Naive B cell (primary cell): ENCODE measurements around the gene PRDX5. TPM values are rescaled to one million over a fixed set of nuclear protein-coding genes. Genes with fewer than 3 reads are reported as not detected.
A peak's percentile ranks its signal among the peaks of the same experiment; 100 is the strongest.

Experiments
- ATAC-seq, 2 donors: fragments of 150-1000 bp; cut with Tn5 transposase; 2 replicates each; pipeline ENCODE4 v1.10.0; 2021; ENCODE audit warnings: low read depth in 2 of 2, mild to moderate bottlenecking in 2 of 2, moderate library complexity in 2 of 2
- DNase-seq: peaks from one replicate; pipeline ENCODE4 v3.0.0; 2022
- H3K27ac Mint-ChIP-seq, 6 donors: one replicate each; pipeline ENCODE4 v1.8.0; 2020 to 2022; ENCODE audit warnings: mild to moderate bottlenecking in 6 of 6, mixed read lengths in 6 of 6, moderate library complexity in 5 of 6, inconsistent platforms in 2 of 6
- H3K27me3 Mint-ChIP-seq, 3 donors: one replicate each; pipeline ENCODE4 v1.8.0; 2021 to 2022; ENCODE audit warnings: mixed read lengths in 3 of 3, mild to moderate bottlenecking in 1 of 3
- H3K36me3 Mint-ChIP-seq, 2 donors: one replicate each; pipeline ENCODE4 v1.8.0; 2020 to 2022; ENCODE audit warnings: mixed read lengths in 2 of 2, inconsistent platforms in 1 of 2, mild to moderate bottlenecking in 1 of 2
- H3K4me1 Mint-ChIP-seq, 3 donors: one replicate each; pipeline ENCODE4 v1.8.0; 2020 to 2022; ENCODE audit warnings: mixed read lengths in 3 of 3, inconsistent platforms in 1 of 3, mild to moderate bottlenecking in 1 of 3, moderate library complexity in 1 of 3
- H3K4me3 Mint-ChIP-seq, 8 donors: one replicate each; pipeline ENCODE4 v1.8.0; 2020 to 2022; ENCODE audit warnings: mild to moderate bottlenecking in 8 of 8, mixed read lengths in 8 of 8, moderate library complexity in 8 of 8, inconsistent platforms in 2 of 8
- H3K9me3 Mint-ChIP-seq, 7 donors: one replicate each; pipeline ENCODE4 v1.8.0; 2020 to 2022; ENCODE audit warnings: mixed read lengths in 7 of 7, mild to moderate bottlenecking in 5 of 7, inconsistent platforms in 2 of 7, moderate library complexity in 1 of 7
- polyA plus RNA-seq, 6 donors: library from polyadenylated mRNA; unstranded; fragments of 300-500 nt; fragmentation: Illumina TruSeq; gene quantifications; one replicate each; pipeline ENCODE4 v1.2.3, GENCODE V29; 2021; ENCODE audit warnings: low read depth in 6 of 6

The PRDX5 gene
- polyA plus RNA-seq, 6 donors from 2014 or later: 229 to 385 (median 248) TPM

GRCh38 chr11:64284962-64285884 is 32.7 kb upstream of the PRDX5 start, which contains the start of gene GPR137:
Gene GPR137, plus strand, starts transcription at chr11:64285848. Its CDS starts 677 bp downstream, at chr11:64286525.
- H3K4me1 Mint-ChIP-seq: peaks cover 17 to 21% (median 18%) of the 10 kb centered on the region in 3 donors
- H3K36me3 Mint-ChIP-seq: peaks cover 0 to 11% of the 10 kb centered on the region in 2 donors
- peak; percentile 70 to 74 for ATAC-seq
- H3K4me3 Mint-ChIP-seq: peak within 1 kb of the TSS; percentile 79 to 96 (median 93)
- H3K27me3 Mint-ChIP-seq: peaks cover 0 to under 1% (median 0%) of the 10 kb centered on the region in 3 donors
- peak within 1 kb of the TSS; percentile 99 to 100 (median 99) for H3K27ac Mint-ChIP-seq
- no peaks in the 10 kb centered on the region for H3K9me3 Mint-ChIP-seq
- DNase-seq: peak; percentile 96

- ATAC-seq (no peak), DNase-seq (no peak)
- Mint-ChIP-seq H3K36me3 (peaks cover 0 to 17% of the 10 kb centered on the region in 2 donors), H3K4me3 (peak overlapping the region; percentile 71 to 93 (median 85)), H3K9me3 (no peaks in the 10 kb centered on the region), H3K4me1 (peaks cover 22 to 25% (median 25%) of the 10 kb centered on the region in 3 donors), H3K27ac (peak overlapping the region; percentile 68 to 99 (median 94)), H3K27me3 (peaks cover 7 to 10% (median 8%) of the 10 kb centered on the region in 3 donors)
Observed at GRCh38 chr11:64285885-64286800, 31.8 kb upstream of the PRDX5 start.

DNA sequence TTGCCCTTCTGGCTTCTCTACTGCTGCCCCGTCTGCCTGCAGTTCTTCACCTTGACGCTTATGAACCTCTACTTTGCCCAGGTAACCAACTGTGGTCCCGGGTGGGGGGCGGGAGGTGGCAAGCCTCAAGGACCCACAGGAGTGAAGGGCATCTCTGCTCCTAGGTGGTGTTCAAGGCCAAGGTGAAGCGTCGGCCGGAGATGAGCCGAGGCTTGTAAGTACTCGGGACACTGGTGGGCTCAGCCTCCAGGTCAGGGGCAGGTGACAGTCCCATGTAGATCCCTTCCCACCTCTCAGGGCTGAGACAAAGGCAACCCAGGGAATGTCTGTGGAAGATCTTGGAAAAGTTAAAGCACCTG is 31.1 kb upstream of the PRDX5 start:
- H3K27me3 Mint-ChIP-seq: peaks cover 7 to 10% (median 9%) of the 10 kb centered on the region in 3 donors
- peaks cover 16 to 25% (median 23%) of the 10 kb centered on the region in 3 donors for H3K4me1 Mint-ChIP-seq
- H3K9me3 Mint-ChIP-seq: no peaks in the 10 kb centered on the region
- H3K36me3 Mint-ChIP-seq: peaks cover 0 to 11% of the 10 kb centered on the region in 2 donors
- DNase-seq (no peak), ATAC-seq (no peak)
- H3K4me3 Mint-ChIP-seq: peak overlapping the region; percentile 71 to 92 (median 85)
- peak overlapping the region; percentile 68 to 99 (median 94) for H3K27ac Mint-ChIP-seq

DNA sequence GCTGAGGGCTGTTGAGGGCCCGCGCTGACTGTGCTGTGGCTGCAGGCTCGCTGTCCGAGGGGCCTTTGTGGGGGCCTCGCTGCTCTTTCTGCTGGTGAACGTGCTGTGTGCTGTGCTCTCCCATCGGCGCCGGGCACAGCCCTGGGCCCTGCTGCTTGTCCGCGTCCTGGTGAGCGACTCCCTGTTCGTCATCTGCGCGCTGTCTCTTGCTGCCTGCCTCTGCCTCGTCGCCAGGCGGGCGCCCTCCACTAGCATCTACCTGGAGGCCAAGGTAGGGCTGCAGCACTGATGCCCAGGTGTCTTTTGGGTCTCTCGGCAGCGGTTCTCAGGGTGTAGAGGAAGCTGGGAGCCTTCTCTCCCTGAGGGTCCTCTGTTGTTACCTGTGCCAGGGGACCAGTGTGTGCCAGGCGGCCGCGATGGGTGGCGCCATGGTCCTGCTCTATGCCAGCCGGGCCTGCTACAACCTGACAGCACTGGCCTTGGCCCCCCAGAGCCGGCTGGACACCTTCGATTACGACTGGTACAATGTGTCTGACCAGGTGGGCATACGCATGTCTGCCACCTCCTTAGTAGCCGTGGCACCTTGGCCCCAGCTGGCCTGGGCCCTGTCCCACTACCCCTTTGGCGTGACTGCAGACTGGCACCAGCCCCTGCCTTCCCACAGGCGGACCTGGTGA is 30.1 kb upstream of the PRDX5 start:
- Mint-ChIP-seq H3K4me1 (peaks cover 17 to 31% (median 27%) of the 10 kb centered on the region in 3 donors), H3K27ac (peak overlapping the region in 3 of 6 donors; percentile 29 to 60 (median 47)), H3K27me3 (peaks cover 7 to 16% (median 14%) of the 10 kb centered on the region in 3 donors), H3K4me3 (peak overlapping the region in 3 of 8 donors; percentile 6 to 33 (median 19)), H3K36me3 (peaks cover 0 to 7% of the 10 kb centered on the region in 2 donors), H3K9me3 (no peaks in the 10 kb centered on the region)
- DNase-seq (no peak), ATAC-seq (no peak)

GRCh38 chr11:64288353-64288750 is 29.6 kb upstream of the PRDX5 start:
- Mint-ChIP-seq H3K4me1 (peaks cover 17 to 31% (median 22%) of the 10 kb centered on the region in 3 donors), H3K9me3 (no peaks in the 10 kb centered on the region), H3K36me3 (peaks cover 0 to 7% of the 10 kb centered on the region in 2 donors), H3K27ac (peak overlapping the region in 2 of 6 donors; percentile 29 to 34), H3K4me3 (peak overlapping the region in 1 of 8 donors; percentile 19), H3K27me3 (peaks cover 11 to 22% (median 20%) of the 10 kb centered on the region in 3 donors)
- DNase-seq: no peak
- no peak for ATAC-seq

DNA sequence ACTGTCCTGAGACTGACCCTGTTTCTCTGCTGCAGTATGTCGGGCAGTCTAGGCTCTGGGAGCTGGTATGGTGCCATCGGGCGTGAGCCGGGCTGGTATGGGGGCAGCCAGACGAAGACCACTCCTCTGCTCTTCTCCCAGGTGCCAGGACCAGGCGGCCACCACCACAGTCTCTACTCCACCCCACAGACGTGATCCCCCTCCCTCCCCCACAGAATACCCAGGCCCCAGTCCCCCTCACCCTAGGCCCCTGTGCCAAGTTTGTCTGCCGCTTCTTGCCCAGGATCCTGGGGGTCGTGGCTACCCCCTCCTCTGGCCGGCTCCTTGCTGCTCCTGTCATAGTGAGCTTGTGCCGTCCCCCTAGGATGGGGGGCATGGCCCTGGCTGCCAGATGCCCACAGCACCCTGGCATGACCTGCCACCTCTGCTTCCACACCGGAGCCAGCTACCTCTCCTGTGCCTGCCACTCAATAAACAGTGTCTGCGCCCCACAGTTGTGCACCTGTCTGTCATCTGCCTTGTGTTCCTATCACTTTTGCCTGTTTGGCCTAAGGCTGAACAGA is 28.8 kb upstream of the PRDX5 start:
- DNase-seq (no peak), ATAC-seq (no peak)
- Mint-ChIP-seq H3K9me3 (no peaks in the 10 kb centered on the region), H3K27me3 (peaks cover 16 to 29% (median 20%) of the 10 kb centered on the region in 3 donors), H3K4me3 (peak overlapping the region in 2 of 8 donors; percentile 10 to 48), H3K4me1 (peaks cover 17 to 26% (median 17%) of the 10 kb centered on the region in 3 donors), H3K36me3 (peaks cover 0 to 7% of the 10 kb centered on the region in 2 donors), H3K27ac (peak overlapping the region in 1 of 6 donors; percentile 34)

DNA sequence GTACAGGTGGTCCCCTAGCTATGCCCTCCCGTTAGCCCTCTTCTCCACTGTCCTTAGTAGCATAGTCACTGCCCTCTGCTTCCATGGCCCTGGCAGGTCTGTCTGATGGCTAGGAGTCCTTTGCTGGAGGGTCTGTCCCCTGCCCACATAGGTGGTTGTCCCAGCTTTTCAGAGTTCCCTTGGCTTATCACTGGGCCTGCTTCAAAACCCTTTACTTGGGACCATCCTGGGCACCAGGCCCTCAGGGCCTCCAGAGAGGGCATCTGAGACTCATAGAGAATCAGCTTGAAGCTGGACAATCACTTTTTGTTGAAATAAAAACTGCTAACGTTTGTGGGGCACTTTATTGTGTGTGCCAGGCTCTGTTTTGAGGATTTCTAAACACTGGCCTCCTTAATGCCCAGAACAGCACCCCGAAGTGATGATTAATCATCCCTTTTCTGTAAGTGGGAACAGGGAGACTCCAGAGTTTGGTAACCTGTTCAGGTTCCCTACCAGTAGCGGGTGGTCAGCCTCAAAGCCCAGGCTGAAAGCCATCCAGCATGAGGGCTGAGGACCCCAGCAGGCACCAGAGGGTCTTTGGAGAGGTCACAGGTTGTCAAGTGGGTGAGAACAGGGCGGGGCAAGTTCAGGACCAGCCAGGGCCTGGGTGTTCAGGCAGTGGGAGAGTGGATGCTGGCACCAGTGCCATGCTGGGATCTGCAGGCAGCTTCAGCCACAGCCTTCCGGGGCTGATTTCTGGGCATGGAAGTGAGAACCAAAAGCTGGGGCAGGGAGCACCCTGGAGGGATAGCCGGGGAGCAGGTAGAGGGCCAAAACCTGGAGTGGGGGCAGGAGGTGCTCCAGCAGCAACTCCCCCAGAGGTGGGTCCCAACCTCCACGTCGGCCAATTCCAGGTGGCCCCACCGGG is 27.3 kb upstream of the PRDX5 start:
- H3K4me3 Mint-ChIP-seq: peak overlapping the region; percentile 56 to 88 (median 80)
- H3K36me3 Mint-ChIP-seq: peaks cover 0 to 7% of the 10 kb centered on the region in 2 donors
- H3K27ac Mint-ChIP-seq: peak overlapping the region in 3 of 6 donors; percentile 19 to 62 (median 22)
- H3K9me3 Mint-ChIP-seq: no peaks in the 10 kb centered on the region
- ATAC-seq: no peak
- H3K4me1 Mint-ChIP-seq: peaks cover 17 to 22% (median 17%) of the 10 kb centered on the region in 3 donors
- peaks cover 27 to 44% (median 33%) of the 10 kb centered on the region in 3 donors for H3K27me3 Mint-ChIP-seq
- no peak for DNase-seq

GRCh38 chr11:64291262-64291751 is 26.6 kb upstream of the PRDX5 start, which contains the start of gene KCNK4:
Gene KCNK4, plus strand, starts transcription at chr11:64291302. Its CDS starts 1,717 bp downstream, at chr11:64293019.
- H3K27ac Mint-ChIP-seq: peak within 1 kb of the TSS in 3 of 6 donors; percentile 19 to 62 (median 22)
- H3K9me3 Mint-ChIP-seq: no peaks in the 10 kb centered on the region
- DNase-seq: no peak
- H3K36me3 Mint-ChIP-seq: peaks cover 0 to 7% of the 10 kb centered on the region in 2 donors
- H3K4me1 Mint-ChIP-seq: peaks cover 15 to 19% (median 16%) of the 10 kb centered on the region in 3 donors
- ATAC-seq: no peak
- H3K4me3 Mint-ChIP-seq: peak within 1 kb of the TSS; percentile 56 to 88 (median 80)
- H3K27me3 Mint-ChIP-seq: peaks cover 34 to 51% (median 38%) of the 10 kb centered on the region in 3 donors

GRCh38 chr11:64291752-64292459 is 26.0 kb upstream of the PRDX5 start:
- H3K4me1 Mint-ChIP-seq: peaks cover 9 to 17% (median 10%) of the 10 kb centered on the region in 3 donors
- no peaks in the 10 kb centered on the region for H3K9me3 Mint-ChIP-seq
- peak overlapping the region in 2 of 8 donors; percentile 37 to 78 for H3K4me3 Mint-ChIP-seq
- DNase-seq (peak; percentile 18), ATAC-seq (peak; percentile 65 to 73)
- peaks cover 0 to 7% of the 10 kb centered on the region in 2 donors for H3K36me3 Mint-ChIP-seq
- peak overlapping the region in 1 of 6 donors; percentile 68 for H3K27ac Mint-ChIP-seq
- H3K27me3 Mint-ChIP-seq: peaks cover 39 to 57% (median 44%) of the 10 kb centered on the region in 3 donors

DNA sequence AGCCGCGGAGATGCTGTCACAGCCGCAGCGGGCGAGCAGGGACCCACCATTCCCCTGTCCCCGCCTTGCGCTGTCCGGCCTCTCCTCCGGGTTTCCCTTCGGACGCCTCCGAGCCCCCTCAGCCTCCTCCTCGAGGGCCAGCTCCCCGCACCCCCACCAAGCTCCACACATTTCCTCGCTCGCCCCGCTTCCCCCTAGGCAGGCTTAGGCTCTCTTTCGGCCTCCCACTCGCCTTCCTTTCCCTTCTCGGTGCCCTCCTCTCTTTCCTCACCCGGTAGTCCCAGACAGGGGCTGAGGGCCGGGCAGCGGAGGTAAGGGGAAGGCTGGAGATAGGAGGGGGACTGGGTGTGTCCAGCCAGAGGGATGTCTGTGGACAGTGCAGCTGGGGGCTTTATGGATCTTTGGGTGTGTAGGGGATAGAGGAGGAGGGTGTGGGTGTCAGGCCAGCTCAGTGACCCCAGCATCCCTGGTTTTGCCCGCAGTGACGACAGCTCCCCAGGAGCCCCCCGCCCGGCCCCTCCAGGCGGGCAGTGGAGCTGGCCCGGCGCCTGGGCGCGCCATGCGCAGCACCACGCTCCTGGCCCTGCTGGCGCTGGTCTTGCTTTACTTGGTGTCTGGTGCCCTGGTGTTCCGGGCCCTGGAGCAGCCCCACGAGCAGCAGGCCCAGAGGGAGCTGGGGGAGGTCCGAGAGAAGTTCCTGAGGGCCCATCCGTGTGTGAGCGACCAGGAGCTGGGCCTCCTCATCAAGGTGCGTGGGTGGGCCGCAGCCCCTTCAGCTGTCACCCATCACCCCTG is 25.3 kb upstream of the PRDX5 start:
- Mint-ChIP-seq H3K4me3 (peak overlapping the region in 7 of 8 donors; percentile 37 to 84 (median 70)), H3K27me3 (peaks cover 45 to 64% (median 51%) of the 10 kb centered on the region in 3 donors), H3K36me3 (peaks cover 0 to 7% of the 10 kb centered on the region in 2 donors), H3K4me1 (peaks cover 12 to 24% (median 13%) of the 10 kb centered on the region in 3 donors), H3K9me3 (no peaks in the 10 kb centered on the region), H3K27ac (peak overlapping the region in 2 of 6 donors; percentile 58 to 68)
- ATAC-seq (peak in 1 of 2 donors; percentile 15), DNase-seq (no peak)
